Pulmonary artery endothelial cell (primary cell): ENCODE data around the gene FAM47E. TPM values are rescaled to one million over a fixed set of nuclear protein-coding genes. Genes with fewer than 3 reads are reported as not detected.

ENCODE experiments used
- DNase-seq: peaks from one replicate; pipeline ENCODE4 v3.0.0-alpha.2; 2011; ENCODE audit warnings: low read depth, low spot score
- total RNA-seq: library from RNA; depleted of rRNA; stranded (reverse); fragments of >200 nt; gene quantifications from 2 replicates; pipeline ENCODE4 v1.2.3, GENCODE V29; 2014

The FAM47E gene
- under 0.01 and 0.33 TPM in 2 replicates for total RNA-seq

GRCh38 chr4:76251441-76252270 is at the start of gene FAM47E:
FAM47E (plus strand) TSS chr4:76251721; CDS start chr4:76251747, 26 bp downstream.
- DNase-seq: no peak

GRCh38 chr4:76203541-76203940 is 48.0 kb upstream of the FAM47E start:
- no peak for DNase-seq

GRCh38 chr4:76204936-76205335 is 46.6 kb upstream of the FAM47E start:
- no peak for DNase-seq

- no peak for DNase-seq
Observed at GRCh38 chr4:76205476-76205875, 46.0 kb upstream of the FAM47E start.

- DNase-seq: no peak
Observed at GRCh38 chr4:76206222-76206942, 45.1 kb upstream of the FAM47E start.

- DNase-seq: no peak
Observed at GRCh38 chr4:76207549-76207948, 44.0 kb upstream of the FAM47E start.

- DNase-seq: peak; percentile 95
Observed at GRCh38 chr4:76208005-76208765, 43.3 kb upstream of the FAM47E start.

- no peak for DNase-seq
Observed at GRCh38 chr4:76209881-76210280, 41.6 kb upstream of the FAM47E start.

- DNase-seq: no peak
Observed at GRCh38 chr4:76210452-76210851, 41.1 kb upstream of the FAM47E start.

- no peak for DNase-seq
Observed at GRCh38 chr4:76211769-76212708, 39.5 kb upstream of the FAM47E start.

- no peak for DNase-seq
Observed at GRCh38 chr4:76212851-76213414, 38.6 kb upstream of the FAM47E start.

- no peak for DNase-seq
Observed at GRCh38 chr4:76213415-76214176, 37.9 kb upstream of the FAM47E start, which contains the start of gene SCARB2. SCARB2 (minus strand) TSS chr4:76213824; CDS start chr4:76213543, 281 bp downstream.

GRCh38 chr4:76214177-76214675 is 37.3 kb upstream of the FAM47E start:
- no peak for DNase-seq

- no peak for DNase-seq
Observed at GRCh38 chr4:76215077-76215476, 36.4 kb upstream of the FAM47E start.

- no peak for DNase-seq
Observed at GRCh38 chr4:76216524-76216923, 35.0 kb upstream of the FAM47E start.

- no peak for DNase-seq
Observed at GRCh38 chr4:76216975-76217814, 34.3 kb upstream of the FAM47E start.

GRCh38 chr4:76219299-76220055 is 32.0 kb upstream of the FAM47E start:
- DNase-seq: no peak

GRCh38 chr4:76224171-76224570 is 27.4 kb upstream of the FAM47E start:
- DNase-seq: no peak
